HG03066 (cell line): ENCODE measurements around the gene PROK1.
"Not testable (repeated sequence)": the region's sequence is repeated elsewhere in the genome, so short reads cannot be mapped to it uniquely, and the experiment has no call there.

Experiments used
- ATAC-seq: cut with Tn5 transposase; IDR thresholded peaks from one replicate; pipeline ENCODE4 v1.9.1; 2021; ENCODE audit warnings: low read depth; ENCODE audit not compliant: unreplicated experiment

PROK1 gene

DNA sequence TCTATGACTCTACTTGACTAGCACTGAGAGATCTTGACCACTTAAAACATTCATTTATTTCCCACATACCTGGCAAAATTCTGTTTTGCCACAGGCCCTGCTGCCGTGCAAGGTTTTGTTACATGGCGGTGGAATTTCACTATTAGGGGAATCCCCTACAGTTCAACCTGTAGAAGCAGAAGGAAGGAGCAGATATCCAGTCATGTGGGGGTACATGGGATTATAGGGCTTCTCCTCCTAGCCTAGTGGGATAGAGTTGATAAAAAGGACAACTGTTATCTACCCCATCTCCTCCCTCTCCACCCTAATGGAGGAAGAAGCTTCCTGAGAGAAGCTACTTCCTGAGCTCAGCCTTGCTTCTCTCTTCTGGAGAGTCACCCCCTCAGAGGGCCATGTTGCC is 17.7 kb upstream of the PROK1 start:
- no peak for ATAC-seq

DNA sequence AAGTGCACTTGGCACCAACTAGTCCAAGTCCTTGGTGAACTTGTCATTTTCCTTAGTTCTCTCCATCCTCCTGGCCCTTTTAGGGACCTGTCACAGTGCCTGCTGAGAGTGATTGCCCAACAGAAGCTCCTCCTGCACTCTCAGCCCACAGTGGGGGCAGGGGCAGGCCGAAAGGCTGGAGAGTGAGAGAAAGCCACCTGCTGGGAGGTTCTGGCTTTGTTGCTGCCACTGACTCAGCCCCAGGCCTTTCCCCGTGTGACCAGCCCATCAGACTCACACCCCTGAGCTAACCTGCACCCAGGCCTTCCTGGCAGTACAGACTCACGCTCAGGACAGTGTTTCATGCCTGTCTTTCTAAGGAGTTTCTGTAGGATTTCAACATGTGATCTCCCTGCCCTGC is 17.1 kb upstream of the PROK1 start:
- no peak for ATAC-seq

DNA sequence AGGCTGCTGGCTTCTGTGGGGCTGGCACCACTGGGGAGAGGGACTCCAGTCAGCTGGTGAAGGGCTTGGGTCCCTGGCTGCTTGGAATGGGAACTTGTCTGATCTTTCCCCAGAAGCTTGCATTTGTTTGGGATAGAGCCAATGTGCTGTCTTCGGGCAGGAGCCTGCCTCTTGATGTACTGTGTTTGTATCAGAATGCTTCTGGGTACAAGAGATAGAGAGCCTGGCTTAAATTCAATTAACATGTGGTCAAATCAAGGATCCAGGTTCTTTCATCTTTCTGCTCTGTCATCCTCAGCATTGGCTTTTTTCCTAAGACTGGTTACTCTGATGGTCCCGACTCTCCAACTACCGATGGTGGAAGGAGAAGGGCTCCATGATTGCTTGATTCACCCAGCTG is 16.0 kb upstream of the PROK1 start:
- no peak for ATAC-seq

DNA sequence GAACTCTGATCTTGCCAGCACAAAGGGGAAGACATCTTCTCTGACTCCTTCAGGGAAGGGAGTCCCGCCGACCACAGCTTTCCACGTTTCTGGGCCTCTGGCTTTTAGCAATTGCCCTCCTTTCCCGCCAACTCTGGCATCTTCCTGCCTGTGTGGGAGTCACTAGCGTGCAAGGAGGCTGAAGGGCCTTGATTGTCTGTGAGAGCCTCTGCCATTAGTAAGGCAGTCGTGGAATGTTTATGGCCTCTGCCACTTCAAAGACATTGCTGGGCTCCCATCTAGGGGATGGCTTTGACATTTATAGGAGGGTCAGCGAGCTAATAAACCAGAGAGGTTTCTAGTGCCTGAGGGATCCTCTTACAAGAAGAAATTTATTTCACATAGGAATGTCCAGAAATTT is 14.3 kb upstream of the PROK1 start:
- ATAC-seq = no peak

DNA sequence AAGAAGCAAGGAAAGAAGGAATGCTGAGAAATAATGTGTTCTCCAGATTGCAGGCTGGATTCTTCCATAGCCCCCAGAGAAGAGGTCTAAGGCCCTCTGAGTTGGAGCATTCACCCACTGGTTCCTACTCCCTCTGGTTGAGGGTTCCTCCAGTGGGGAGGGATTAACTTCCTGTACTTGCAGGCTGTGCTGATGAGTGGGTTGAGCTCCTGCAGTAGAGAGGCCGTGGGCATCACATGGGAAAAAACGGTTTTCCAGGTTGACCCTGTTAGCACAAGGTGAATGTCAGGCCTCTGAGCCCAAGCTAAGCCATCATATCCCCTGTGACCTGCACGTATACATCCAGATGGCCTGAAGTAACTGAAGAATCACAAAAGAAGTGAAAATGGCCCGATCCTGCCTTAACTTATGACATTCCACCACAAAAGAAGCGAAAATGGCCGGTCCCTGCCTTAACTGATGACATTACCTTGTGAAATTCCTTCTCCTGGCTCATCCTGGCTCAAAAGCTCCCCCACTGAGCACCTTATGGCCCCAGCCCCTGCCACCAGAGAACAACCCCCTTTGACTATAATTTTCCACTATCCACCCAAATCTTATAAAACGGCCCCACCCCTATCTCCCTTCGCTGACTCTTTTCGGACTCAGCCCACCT is 13.2 kb upstream of the PROK1 start:
- ATAC-seq = not testable (repeated sequence)

DNA sequence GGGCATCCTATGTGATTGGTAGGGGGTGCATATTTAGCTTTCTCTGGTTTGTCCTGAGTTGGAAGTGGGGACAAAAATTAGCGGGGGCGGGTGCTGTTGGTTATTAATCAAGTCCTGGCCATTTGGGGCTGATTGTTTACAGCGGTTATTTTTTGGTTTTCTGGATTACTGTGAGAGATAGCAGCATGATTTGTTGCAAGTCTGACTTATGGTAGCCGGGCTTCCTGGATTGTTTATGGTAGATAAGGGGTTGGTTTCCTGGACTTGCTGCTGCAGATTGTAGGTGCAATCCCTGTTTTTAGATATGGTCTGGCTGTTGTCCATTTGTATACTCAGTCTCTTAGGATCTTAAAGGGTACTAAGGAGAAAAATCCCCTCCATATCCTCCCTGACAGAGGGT is 12.1 kb upstream of the PROK1 start:
- ATAC-seq = no peak

DNA sequence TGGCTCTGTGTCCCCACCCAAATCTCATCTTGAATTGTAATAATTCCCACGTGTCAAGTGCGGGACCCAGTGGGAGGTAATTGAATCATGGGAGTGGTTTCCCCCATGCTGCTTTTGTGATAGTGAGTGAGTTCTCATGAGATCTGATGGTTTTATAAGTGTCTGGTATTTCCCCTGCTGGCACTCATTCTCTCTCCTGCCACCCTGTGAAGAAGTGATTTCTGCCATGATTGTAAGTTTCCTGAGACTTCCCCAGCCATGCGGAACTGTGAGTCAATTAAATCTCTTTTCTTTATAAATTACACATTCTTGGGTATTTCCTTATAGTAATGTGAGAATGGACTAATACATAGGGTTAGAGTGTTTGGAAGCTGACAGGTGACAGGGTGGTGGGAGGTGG is 11.1 kb upstream of the PROK1 start:
- ATAC-seq = not testable (repeated sequence)

DNA sequence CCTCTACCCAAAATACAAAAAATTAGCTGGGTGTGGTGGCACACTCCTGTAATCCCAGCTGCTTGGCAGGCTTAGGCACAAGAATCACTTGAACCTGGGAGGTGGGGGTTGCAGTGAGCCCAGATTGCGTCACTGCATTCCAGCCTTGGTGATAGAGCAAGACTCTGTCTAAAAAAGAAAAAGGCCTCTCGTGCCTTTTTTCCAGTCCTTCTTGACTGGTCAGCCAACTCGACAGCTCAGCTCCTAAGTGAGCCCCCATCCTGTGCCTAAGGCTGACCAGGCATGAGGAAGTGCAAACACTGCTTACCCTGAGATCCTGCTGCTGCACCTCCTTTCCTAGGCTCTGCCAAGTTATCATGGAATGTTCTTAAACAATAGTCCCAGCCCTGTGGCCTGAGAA is 10.1 kb upstream of the PROK1 start:
- no peak for ATAC-seq

DNA sequence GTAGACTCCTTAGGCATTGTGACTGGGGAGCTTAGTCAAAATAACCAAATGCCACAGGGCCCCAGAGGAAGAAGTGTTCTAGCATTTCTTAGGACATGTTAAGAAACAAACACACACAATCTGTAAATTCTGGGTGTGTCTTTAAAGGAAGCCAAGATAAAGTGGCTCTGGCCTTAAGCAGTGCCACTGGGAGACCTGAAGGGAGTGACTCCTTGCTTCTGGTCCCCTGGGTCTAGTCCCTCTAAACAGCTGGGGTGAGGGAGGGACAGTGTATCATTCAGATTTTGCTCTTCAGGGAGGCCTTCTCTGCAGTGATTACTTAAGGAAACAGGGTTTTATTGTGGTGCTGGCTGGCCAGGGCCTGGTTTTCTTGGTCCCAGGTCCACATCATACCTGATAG is 9.1 kb upstream of the PROK1 start:
- no peak for ATAC-seq

DNA sequence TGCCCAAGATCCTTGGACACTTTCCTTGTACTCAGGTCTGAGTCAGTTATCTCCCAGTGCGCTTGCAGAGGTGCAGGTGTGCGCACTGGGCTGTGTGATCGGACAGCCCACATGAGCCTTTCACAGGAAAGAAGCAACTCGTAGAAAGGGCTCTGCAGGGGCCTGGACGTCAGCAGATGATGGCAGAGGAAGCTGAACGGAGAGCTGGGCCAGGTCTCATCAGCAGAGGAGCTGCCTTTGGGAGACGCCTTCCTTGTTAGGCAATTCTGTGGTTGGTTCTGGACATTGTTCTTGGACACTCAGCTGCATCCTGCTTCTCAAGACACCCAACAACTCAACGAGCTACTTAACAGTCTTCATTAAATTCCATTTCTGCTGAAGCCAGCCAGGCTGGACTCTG is 7.5 kb upstream of the PROK1 start:
- ATAC-seq = no peak

DNA sequence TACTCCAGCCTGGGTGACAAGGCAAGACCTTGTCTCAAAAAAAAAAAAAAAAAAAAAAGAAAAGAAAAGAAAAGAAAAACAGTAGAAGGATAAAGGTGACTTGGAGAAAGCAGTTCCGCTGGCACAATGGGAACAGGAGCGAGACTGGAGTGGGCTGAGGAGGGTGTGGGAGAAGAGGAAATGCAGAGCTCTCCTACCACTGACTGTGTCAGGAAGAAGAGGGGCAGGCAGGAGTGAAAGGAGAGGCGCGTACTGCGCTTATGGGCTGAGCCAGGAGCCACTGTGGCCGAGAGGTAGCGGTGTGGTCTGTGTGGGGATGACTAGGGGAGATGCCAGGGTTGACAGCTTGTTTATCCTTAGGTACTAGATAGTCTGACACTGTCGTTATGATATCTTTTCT is 6.4 kb upstream of the PROK1 start:
- no peak for ATAC-seq

DNA sequence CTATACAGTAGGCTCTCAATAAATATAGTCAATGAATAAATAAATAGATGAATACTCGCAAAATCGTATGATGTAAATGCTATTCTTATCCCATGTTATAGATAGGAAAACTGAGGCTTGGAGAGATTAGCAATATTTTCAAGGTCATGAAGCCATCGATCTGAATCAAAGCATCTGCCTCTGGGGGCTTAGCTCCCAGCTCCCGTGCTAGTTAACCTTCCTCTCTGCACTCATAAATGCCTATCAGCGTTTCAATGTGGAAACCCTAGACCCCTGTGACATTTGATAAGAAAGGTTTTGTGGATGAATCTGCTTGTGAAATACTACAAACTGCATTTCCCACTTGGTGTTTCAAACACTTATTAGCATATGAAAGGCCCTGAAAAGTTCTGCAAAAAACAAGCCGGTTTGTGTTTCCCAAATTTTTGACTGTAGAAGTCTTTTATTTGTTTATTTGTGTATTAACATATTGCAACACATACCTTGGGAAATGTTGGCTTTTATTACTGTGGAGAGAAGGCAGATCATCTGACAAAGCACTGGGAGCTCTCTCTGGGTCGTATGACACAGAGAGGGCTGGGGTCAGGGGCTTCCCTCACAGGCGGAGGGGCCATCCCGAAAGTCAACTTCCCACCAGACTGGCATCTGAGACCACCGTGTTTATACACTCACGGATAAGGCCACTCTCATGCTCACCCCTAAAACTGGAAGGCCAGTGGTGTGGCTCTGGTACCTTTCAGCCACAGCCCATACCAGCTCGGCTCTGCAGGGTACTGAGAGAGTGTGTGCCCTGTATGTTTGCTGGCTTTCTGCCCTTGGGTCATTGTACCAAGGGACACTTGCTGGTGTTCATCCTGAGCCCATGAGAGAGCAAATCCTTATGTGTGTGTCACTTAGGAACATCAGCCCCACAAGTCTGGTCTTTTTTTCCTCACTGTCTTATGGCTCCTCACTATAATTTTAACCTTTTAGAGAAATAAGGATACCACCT is 993 bp upstream of the PROK1 start:
- no peak for ATAC-seq

DNA sequence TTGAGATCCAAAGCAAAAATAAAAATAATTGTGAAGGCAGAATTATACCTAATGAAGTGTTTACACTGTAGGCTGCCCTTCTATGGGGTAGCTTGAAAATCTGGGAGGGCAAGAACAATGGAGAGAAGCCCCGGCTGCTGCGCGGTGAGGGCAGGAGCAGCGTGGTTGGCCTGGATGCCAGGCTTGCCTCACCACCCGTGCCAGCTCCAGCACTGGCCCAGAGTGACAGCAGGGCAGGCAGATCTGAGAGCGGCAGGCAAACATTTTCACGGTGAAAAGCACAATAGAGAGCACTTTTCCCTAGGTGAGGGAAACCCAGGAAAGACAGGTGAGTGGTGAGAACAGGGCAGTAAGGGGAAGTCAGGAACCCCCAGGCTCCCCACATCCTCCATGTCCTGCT is 1.4 kb downstream of the PROK1 start:
- no peak for ATAC-seq

DNA sequence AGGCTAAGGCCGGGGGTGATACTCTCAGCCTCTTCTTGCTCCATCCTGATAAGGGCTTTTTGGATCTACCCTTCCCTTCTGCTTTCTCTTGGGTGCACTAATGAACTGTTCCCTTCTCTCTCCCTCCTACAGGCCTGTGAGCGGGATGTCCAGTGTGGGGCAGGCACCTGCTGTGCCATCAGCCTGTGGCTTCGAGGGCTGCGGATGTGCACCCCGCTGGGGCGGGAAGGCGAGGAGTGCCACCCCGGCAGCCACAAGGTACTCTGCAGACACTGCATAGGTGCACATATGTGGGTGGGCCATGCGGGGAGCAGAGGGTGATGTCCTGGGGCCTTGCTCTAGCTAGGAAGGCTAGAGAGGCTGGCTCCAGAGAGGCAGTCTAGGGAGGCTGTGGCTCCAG is 2.9 kb downstream of the PROK1 start:
- ATAC-seq = no peak

DNA sequence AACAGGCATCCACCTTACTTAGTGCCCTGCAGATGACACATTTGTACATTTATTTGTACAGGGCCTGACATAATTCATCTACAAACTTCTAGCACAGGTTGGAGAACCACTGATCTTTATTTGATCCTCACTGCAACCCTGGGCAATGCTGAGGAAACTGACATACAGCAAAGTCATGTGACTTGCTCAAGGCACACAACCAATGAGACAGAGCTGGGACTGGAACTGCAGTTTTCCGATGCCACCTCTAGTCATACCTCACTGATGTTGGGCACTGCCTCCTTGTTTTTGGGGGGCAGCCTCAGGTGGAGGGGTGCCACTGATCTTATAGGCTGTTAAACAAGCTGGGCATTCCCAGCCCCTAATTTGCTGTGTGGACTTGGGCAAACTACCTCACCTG is 3.4 kb downstream of the PROK1 start:
- no peak for ATAC-seq

DNA sequence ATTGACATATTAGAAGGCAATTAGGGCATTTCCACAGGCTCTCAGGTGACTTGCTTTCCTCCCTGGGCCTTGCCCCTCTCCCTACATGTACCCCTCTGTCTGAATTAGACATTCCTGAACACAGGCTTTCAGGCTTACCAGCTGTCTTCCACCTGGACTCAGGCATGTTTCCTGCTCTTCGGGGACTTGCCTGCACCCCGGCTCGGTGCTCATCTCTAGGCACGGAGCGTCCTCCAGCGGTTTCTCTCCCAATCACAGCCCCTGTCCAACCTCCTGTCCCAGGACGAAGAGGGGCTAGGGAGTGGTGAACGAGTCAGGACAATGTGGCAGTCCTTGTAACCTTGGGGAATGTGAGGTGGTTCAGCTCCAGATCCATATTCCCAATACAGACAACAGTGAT is 4.2 kb downstream of the PROK1 start:
- no peak for ATAC-seq

DNA sequence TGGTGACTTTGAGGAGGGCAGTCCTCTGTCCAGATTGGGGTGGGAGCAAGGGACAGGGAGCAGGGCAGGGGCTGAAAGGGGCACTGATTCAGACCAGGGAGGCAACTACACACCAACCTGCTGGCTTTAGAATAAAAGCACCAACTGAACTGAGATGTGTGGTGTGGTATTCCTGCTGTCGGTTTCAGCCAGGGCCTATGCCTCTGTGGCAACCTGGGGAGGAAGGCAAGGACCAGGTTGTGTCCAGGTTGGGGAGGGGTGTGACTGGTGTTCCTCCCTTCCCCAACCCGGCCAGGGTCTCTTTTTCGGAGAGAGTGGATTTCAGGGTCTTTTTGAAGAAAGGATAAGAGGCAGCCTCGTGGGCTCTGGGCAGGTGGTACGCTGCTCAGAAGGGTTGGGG is 6.3 kb downstream of the PROK1 start:
- no peak for ATAC-seq

DNA sequence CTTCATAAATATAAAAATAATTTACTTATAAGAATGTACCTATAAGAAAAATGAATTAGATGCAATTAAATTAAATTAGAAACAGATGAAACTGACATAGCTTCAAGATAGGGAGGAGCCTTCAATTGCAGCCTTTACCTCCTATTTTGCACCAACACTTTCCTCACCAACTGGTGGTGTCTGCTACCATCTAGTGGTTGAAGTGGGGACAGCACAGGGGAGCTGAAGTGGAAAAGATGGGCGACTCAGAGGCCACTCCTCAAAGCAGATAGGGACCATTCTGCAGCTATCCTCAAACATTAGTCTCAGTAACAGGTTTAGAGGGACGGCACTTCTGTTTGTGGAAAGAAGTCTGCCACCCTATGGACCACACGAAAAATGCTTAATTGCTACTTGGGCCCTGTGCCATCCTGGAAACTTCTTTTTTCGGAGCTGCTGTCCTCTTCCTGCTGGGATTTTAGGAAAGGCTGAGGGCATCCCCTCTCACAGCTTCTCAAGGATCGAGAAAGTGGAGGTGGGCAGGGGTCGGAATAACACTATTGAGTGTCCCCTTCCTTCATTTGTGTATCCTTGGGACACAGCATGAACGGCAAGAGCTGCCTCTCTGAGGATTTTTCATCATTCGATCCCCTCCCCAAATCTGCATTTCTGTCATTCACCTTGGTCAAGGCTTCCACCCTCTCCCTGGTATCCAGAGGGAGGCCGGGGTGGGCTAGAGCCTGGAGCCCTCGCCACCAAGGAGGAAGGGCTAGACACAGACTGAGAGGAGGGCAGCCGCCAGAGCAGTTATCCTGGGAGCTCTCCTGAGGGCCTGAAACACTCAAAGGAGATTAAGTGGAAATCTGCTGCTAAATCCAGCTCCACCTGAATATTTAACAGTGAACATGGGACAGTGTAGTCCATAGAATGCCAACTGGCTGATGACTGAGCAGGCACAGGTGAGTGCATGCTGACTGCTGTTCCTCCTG is 9.6 kb downstream of the PROK1 start:
- no peak for ATAC-seq

DNA sequence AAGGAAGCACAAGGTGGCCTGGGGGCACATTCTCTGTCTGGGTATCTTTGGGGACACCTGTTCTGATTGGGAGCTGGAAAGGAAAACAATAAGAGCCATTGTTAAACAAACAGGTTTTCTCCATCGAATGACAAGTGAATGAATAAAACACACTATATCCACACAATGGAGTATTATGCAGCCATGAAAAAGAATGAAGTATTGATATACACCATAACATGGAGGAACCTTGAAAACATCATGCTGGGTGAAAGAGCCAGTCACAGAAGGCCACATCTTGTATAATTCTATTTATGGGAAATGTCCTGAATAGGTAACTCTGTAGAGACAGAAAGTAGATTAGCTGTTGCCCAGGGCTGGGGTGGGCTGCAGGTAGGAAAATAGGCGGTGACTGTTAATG is 11.1 kb downstream of the PROK1 start:
- no peak for ATAC-seq

DNA sequence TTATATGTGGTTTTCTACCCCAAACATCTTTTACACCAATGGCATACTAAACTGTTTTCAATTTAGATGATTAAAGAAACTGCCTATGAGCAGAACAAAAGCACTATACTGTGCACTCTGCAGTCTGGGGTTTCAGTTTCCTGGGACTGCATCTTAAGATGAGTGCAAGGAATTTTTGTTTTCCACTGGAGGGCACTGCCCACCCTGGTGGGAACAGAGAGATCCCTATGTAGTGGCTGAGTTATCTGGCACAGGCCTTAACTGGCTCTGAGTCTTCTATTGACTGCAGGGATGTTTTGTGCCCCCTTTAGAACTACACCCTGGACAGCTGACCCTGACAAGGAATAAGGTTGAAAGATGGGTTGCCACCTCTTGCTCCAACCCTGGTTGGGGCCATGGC is 12.0 kb downstream of the PROK1 start:
- ATAC-seq = no peak

DNA sequence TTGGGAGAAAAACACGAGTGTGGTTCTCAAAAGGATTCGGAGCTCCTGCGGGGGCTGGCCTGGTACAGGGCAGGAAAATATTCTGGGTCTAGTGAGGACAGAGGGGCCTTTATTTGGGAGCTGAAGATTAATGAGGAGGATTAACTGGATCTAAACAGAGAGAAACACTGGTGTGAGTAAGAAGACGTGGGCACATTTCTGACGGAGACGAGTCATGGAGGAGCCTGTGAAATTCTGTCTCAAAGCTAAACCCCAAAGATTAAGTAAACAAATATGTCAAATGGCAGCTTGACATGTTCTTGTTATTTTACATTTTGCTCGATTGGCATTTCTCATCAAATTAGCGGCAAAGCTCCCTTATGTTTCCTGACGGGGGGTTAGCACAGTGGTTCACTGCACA is 12.8 kb downstream of the PROK1 start:
- ATAC-seq = no peak
